Measurements from ENCODE around the gene BBS4.

Gene BBS4

DNA sequence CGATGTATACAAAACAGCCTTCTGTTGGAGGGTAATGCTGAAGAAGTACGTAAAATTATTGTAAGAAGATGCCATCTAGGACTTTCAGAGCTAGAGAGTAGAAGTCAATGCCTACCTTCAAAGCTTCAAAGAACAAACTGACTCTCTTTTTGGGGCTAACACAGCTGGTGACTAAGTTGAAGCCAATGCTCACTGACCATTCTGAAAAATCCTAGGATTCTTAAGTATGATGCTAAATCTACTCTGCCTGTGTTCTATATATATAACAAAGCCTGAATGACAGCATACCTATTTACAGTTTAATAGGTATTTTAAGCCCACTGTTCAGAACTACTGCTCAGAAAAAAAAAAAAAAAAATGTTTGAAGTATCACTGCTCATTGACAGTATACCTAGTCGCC, 78.6 kb downstream of the BBS4 start:
- DNase-seq (ENCODE audit: low read depth), result no peak

DNA sequence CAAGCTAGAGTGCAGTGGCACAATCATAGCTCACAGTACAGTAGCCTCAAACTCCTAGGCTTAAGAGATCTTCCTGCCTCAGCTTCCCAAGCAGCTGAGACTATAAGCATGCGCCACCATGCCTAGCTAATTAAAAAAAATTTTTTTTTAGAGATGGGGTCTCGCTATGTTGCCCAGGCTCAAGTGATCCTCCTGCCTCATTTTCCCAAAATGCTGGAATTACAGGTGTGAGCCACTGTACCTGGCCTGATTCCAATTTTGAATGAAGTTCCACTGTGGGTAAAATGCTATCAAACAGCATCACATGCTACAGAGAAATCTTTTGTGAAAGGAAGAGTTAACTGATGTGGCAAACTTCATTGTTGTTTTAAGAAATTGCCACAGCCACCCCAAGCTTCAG, 80.0 kb downstream of the BBS4 start:
- DNase-seq (ENCODE audit: low read depth), result no peak

DNA sequence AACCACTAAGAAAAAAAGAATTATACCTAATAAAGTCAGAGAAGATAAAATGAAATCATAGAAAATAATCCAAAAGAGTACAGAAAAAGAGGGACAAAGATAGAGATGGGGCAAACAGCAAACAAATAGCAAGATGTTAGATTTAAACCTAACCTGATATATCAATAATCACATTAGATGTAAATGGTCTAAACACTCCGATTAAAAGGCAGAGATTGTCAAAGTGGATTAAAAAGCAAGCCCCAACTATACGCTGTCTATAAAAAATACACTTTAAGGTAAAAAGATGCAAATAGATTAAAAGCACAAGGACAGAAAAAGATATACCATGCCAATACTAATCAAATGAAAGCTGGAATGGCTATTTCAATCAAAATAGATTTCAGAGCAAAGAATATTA, 80.8 kb downstream of the BBS4 start:
- DNase-seq (ENCODE audit: low read depth), result no peak

- DNase-seq (ENCODE audit: low read depth), result no peak
Measured at GRCh38 chr15:72770673-72771328, 84.8 kb downstream of the BBS4 start.

GRCh38 chr15:72771329-72771725, 85.3 kb downstream of the BBS4 start:
- DNase-seq (ENCODE audit: low read depth), result no peak

DNA sequence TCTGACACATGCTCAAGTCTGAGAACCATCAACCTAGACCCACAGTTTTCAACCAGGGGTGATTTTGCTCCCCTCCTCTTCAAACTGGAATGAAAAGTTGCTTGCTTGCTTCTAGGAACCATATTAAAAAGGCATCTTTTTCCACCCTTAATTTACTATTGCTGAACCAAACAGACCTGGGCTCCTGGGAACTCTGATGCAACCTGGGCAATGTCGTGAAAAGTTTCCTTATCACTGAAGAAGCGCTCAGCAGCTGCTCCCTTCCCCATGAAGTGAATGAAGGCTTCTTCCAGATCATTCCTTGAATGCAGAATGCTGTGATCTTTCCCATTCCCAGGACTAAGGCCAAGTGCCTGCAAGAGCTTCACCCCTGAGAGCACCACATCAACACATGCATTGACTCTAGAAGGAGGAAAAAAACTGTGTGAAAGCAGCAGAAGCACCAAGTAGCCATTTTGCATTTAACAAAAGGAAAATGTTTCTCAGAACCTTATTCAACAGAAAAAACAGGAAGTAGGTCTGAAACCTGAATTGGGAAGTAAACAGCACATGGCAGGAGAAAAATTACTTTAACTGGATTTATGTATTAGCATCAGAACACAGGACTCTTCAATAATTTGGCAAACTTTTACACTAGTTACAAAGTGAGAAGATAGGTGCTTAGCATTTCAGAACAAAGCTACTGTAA, 88.8 kb downstream of the BBS4 start:
- no peak for DNase-seq (ENCODE audit: low read depth)

DNA sequence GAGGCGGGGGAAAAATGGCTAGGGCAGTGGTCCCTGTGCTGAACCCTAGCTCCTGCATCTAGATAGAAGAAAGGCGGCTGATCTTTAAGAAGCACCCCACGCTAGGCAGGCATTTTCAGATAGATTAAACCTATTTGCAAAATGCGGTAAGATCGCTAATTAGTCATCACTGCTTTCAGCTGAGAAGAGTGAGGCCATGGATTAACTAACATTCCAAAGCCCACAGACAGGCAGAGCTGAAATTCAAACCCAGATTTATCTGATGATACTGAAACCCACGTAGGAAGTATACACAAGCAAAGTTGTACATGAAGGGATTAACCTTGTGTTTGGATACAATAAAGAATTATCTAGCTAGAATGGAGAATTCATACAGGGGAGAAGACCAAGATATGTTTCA, 92.8 kb downstream of the BBS4 start:
- no peak for DNase-seq (ENCODE audit: low read depth)

GRCh38 chr15:72781631-72782030, 95.6 kb downstream of the BBS4 start:
- DNase-seq (ENCODE audit: low read depth), result no peak

- DNase-seq (ENCODE audit: low read depth), result no peak
Measured at GRCh38 chr15:72782274-72783003, 96.4 kb downstream of the BBS4 start.

GRCh38 chr15:72783004-72783639, 97.1 kb downstream of the BBS4 start:
- no peak for DNase-seq (ENCODE audit: low read depth)

DNA sequence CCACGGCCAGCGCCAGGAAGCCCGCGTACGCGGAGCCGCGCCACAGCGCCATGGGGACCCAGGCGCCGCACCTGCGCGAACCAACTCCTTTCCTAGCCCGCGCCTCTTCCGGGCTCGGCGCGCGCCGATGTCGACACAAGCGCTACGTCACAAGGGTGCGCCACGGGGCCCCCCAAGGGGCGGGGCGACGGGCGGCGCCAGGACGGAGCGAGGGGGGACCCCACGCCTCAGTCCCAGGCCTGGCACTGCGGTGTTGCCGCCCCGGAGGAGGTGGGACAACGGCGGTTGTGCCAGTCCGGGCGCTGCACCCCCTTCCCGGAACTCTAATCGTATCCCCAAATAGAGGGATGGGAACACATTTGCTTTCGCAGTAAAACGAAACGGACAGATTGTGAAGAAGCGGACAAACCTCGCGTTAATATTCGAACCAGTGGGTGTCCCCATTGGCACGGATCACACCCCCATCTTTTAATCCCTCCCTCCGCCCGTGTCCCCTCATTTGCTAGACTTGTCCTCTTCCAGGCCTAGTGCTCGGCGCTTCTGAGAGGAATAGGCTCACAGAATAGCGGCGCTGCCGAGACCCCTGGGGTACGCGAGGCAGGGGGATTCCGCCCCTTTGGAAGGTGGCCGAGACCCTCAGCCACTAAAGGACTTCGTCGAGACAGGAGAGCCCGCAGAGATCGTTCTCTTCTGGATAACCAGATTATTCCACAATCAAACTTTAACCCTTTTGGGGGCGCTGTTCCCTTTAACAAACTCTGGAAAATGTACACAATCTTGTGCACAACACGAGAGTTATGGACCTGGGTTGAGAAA, 97.8 kb downstream of the BBS4 start, which contains the start of gene ADPGK:
Gene ADPGK (minus strand): TSS at position 119 of the 816 bp plus-strand sequence. CDS start 67 bp downstream, at position 52.
- peak; percentile 90 for DNase-seq (ENCODE audit: low read depth)

DNA sequence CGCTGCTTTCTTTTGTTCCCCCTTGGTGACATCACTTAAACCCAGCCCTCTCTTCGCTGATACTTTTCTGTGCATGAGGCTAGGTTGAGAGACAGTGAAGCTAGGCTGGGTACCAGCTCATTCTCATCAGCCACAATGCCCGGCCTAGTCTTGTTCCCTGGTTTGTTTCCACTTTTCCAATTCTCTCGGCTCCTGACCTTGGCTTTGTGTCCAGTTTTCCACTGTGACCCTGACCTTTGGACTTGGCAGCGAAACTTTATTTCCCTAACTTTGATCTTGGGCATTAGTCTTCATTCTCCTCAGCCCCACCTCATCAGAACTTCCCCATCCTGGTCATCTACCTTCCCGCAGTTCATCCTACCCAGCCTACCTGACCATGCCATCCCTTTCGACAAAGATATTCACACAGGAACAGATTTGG, 98.5 kb downstream of the BBS4 start:
- DNase-seq (ENCODE audit: low read depth), result no peak

DNA sequence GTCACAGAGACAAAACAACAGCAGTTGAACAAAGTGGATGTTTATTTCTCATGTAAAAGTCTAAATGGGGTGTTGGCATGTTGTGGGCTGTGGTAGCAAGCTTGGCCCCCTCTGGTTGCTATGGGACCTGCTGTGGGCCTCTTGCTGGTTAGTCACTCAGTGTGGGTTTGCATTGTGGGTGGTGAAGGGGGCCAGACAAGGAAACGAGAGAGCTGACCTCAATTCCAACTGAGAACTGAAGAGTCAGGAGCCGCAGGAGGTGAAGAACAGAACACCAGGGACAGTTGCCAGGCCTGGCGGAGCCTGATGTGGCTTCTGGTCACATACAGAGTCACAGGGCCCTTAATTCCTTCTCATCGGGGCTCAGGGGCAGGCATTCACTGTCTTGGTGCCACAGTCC, 99.4 kb downstream of the BBS4 start:
- DNase-seq (ENCODE audit: low read depth), result no peak

GRCh38 chr15:72785841-72786240, 99.8 kb downstream of the BBS4 start:
- no peak for DNase-seq (ENCODE audit: low read depth)

DNA sequence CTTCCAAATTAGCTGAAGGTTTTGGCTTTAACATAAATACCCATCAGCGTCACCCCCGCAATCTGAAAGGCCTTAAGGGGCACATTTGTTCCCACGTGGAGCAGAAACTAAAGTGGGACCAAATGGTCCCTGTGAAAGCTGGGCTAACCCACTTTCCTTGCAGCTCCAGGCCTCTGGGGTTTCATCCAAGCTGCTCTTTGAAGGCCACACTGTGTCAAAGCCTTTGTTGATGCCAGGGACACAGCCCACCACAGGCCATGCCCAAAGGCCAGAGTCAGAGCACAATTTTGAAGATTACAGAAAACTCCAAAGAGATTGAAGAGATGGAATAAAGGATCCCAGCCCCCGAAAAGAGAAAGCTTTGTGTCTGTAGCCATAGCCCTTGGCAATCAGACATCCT, 100.2 kb downstream of the BBS4 start:
- DNase-seq (ENCODE audit: low read depth), result no peak

DNA sequence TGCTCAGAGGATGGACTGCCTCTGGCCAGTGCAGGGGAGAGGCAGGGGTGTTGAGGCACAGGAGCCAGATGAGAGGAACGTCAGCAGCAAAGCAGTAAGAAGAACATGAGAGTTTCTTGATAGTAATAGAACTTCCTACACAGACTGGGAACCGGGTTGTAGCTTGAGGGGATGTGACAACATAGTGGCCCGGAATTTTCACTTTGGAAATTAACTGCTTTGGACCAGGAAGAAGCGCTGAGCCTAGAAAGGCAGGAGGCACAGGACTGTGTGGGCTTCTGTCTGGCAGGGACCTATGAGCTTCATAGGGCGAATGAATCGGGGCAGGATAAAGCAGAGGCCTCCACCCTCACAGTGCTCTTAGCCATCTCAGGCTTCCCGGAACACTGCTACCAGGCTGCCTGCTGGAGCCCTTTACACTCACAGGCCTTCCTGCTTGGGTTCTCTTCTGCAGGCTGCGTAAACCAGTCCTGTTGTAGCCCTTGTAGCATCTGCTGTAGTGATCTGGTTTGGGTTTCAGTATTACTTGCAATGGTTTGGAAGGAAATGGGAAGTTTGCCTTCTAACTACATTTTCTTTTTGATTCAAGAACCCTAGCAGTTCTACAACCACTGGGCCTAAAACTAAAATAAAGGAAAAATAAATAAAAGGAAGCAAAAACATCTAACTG, 100.8 kb downstream of the BBS4 start:
- no peak for DNase-seq (ENCODE audit: low read depth)

- no peak for DNase-seq (ENCODE audit: low read depth)
Measured at GRCh38 chr15:72787526-72787925, 101.5 kb downstream of the BBS4 start.

Measured in HS-27A (cell line).